Kidney (tissue), 14 donors: ENCODE data around the gene FHOD3. TPM values are rescaled to one million over a fixed set of nuclear protein-coding genes. Genes with fewer than 3 reads are reported as not detected.

Source experiments
- DNase-seq, 5 donors: peaks; one replicate each; pipeline ENCODE4 v3.0.0-alpha.2; 2013 to 2020
- FAIRE-seq: peaks from 2 replicates; lab custom pipeline; 2012; peaks lifted over from hg19 to GRCh38; lab: Jason Lieb, UNC
- H3K27ac ChIP-seq, 2 donors: one replicate each; pipeline ENCODE4 v1.7.0; 2013; ENCODE audit warnings: low read depth in 2 of 2, low read length in 2 of 2, inconsistent platforms in 1 of 2
- H3K27me3 ChIP-seq: one replicate; pipeline ENCODE4 v1.7.1; 2013; ENCODE audit warnings: low read length, inconsistent platforms; ENCODE audit not compliant: control insufficient read depth, insufficient read depth
- H3K36me3 ChIP-seq, 3 donors: one replicate each; pipeline versions ENCODE4 v1.7.0 to v1.7.1; 2013; ENCODE audit warnings: low read length in 3 of 3, control low read depth in 1 of 3, inconsistent platforms in 1 of 3; ENCODE audit not compliant: insufficient read depth in 3 of 3, control insufficient read depth in 2 of 3
- H3K4me1 ChIP-seq, 3 donors: one replicate each; pipeline versions ENCODE4 v1.7.0 to v1.7.1; 2013; ENCODE audit warnings: low read length in 3 of 3, inconsistent platforms in 1 of 3, low read depth in 1 of 3; ENCODE audit not compliant: control insufficient read depth in 2 of 3, insufficient read depth in 2 of 3
- H3K4me3 ChIP-seq, 3 donors: one replicate each; pipeline versions ENCODE4 v1.7.0 to v1.8.1; 2013; ENCODE audit warnings: low read length in 3 of 3, control low read depth in 1 of 3, inconsistent platforms in 1 of 3
- H3K9ac ChIP-seq, 3 donors: one replicate each; pipeline versions ENCODE4 v1.7.0 to v1.7.1; 2013; ENCODE audit warnings: low read length in 3 of 3, control low read depth in 1 of 3, inconsistent platforms in 1 of 3
- H3K9me3 ChIP-seq, 3 donors: one replicate each; pipeline versions ENCODE4 v1.7.0 to v1.7.1; 2013; ENCODE audit warnings: low read length in 3 of 3, control low read depth in 1 of 3, inconsistent platforms in 1 of 3; ENCODE audit not compliant: control insufficient read depth in 2 of 3, insufficient read depth in 1 of 3
- intact Hi-C: fragments of 100-400 bp; cut with DNase I; formaldehyde crosslinking; loops from one replicate; pipeline ENCODE4 v1.11.1; 2022
- polyA plus RNA-seq: library from polyadenylated mRNA; stranded (reverse); fragments of 350-450 nt; fragmentation: Illumina TruSeq; extraction: RNeasy Lipid Tissue Mini Kit (QIAGEN cat#74804); gene quantifications from one replicate; pipeline ENCODE4 v1.2.3, GENCODE V29; 2014; ENCODE audit warnings: low read depth, low replicate concordance; ENCODE audit not compliant: insufficient read depth
- total RNA-seq: library from RNA; stranded (reverse); fragmentation: NEBNext Ultra II Directional; extraction: Animal tissue kit (Norgen Biotek cat#: 25700); gene quantifications from one replicate; pipeline ENCODE4 v1.2.1, GENCODE V29; 2021
- TF ChIP-seq, protein P1 (sequence below): IDR thresholded peaks from 3 replicates; pipeline ENCODE4 v1.5.1; 2012; ENCODE audit warnings: mild to moderate bottlenecking, moderate library complexity, borderline replicate concordance; ENCODE audit not compliant: insufficient read depth; ENCODE audit errors: extremely low read depth
- donor health status: control.
- donor health status: control.
- donor health status: control.
- donor health status: control.
- donor health status: control.
- donor health status: DM: yes; HTN: yes; CAD: no.
- donor health status: Normal renal cell carcinoma (clear cell type).

Gene FHOD3
- total and polyA plus RNA-seq, 2 donors from 2014 or later: 21.5 to 28.0 TPM

DNA sequence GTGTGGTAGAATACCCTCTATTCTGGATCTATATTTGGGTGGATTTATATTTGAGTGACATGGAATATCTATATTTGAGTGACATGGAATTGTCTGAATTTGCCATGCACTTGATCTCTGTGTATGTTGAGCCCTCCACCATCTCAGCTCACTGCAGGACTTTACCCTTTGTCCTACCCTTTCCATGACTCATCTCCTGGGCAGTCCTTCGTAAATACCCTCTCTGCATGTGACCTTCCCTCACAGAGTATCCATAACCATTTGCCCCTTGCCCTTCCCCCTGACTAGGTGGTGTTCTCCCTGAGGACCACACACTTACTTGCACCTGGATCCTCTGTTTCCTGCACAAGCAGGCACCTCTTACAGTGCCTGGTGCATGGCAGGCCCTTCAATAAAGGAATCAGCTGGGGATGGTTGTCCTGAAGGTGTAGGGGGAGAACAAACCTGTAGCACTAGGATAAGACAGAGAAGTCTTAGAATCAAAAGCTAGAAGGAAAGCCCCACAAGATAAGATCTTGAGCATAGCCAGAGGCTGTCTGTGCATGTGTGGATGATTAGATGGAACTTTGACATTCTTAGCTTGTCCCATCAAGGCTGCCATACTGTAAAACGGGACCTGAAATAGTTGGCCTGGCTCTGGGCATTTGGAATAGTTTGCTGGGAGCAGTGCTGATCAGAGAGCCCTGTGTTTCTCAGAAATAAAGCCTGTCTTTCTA is 230.4 kb downstream of the FHOD3 start:
- H3K4me1 ChIP-seq: peaks cover 0 to 8% (median 0%) of the 10 kb centered on the region in 3 donors
- FAIRE-seq: no peak
- intact Hi-C loops: no loop called here
- DNase-seq: no peak
- TF ChIP-seq, protein P1, sequence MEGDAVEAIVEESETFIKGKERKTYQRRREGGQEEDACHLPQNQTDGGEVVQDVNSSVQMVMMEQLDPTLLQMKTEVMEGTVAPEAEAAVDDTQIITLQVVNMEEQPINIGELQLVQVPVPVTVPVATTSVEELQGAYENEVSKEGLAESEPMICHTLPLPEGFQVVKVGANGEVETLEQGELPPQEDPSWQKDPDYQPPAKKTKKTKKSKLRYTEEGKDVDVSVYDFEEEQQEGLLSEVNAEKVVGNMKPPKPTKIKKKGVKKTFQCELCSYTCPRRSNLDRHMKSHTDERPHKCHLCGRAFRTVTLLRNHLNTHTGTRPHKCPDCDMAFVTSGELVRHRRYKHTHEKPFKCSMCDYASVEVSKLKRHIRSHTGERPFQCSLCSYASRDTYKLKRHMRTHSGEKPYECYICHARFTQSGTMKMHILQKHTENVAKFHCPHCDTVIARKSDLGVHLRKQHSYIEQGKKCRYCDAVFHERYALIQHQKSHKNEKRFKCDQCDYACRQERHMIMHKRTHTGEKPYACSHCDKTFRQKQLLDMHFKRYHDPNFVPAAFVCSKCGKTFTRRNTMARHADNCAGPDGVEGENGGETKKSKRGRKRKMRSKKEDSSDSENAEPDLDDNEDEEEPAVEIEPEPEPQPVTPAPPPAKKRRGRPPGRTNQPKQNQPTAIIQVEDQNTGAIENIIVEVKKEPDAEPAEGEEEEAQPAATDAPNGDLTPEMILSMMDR: no peak
- H3K4me3 ChIP-seq: no peak overlapping the region
- H3K9ac ChIP-seq: no peak overlapping the region
- H3K27ac ChIP-seq: no peak overlapping the region
- no peaks in the 10 kb centered on the region for H3K9me3 ChIP-seq
- no peaks in the 10 kb centered on the region for H3K27me3 ChIP-seq
- H3K36me3 ChIP-seq: peaks cover 0 to 7% (median 0%) of the 10 kb centered on the region in 3 donors

DNA sequence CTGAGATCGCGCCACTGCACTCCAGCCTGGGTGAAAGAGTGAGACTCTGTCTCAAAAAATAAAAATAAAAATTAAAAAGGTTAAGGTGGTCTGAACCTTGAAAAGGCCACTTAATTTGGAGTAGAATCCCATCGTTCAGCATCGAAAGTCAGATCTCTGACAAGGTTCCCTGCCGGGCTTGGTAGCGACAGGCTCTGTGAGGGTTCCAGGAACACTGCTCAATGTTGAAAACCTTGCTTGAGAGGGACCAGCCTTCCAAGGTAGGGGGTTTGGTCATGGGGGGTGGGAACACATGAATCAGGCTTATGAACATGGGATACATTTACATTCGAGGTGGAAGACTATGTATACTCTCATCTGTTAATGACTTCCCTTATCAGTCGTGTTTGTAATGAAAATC is 232.2 kb downstream of the FHOD3 start:
- FAIRE-seq: no peak
- Histone ChIP-seq H3K4me3 (no peak overlapping the region), H3K9ac (no peak overlapping the region), H3K36me3 (peaks cover 0 to 7% (median 0%) of the 10 kb centered on the region in 3 donors), H3K27ac (no peak overlapping the region), H3K9me3 (no peaks in the 10 kb centered on the region), H3K4me1 (peaks cover 0 to 8% (median 0%) of the 10 kb centered on the region in 3 donors), H3K27me3 (no peaks in the 10 kb centered on the region)
- no peak for DNase-seq
- intact Hi-C loops: no loop called here
- TF ChIP-seq, protein P1: no peak

DNA sequence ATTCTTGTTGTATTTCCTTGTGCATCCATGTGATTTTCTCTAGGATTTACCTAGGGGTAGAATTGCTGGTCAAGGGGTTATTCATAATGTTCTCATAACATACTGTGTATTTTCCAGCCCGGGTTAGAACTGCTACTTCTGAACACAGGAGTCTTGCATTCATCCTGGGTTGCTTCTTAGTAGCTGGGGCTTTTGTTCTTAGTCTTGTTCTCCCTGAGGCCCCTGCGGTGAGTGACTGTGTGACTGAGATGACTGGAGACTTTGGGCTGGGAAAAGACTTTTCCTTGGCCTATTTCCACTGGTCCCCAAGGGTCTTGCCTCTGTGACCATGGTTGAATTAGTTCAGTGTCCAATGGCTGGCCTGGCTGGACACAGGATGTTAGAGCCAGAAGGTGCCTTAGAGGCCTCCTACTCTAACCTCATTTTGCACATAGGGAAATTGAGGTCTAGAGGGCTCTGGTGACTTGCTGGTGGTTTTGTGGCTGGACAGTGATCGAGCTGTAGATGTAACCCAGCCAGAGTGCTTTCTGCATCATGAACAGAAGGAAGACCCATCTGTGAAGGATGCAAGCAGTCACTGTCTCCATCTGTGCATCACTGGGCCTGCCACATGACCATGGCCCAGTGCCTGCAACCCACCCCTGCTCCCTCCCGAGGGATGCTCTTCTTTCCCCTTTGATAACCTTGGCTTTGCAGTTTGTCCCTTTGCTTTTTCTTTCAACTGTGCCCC is 233.3 kb downstream of the FHOD3 start:
- no peak overlapping the region for H3K9ac ChIP-seq
- intact Hi-C loops: no loop called here
- TF ChIP-seq, protein P1: no peak
- FAIRE-seq: no peak
- H3K4me1 ChIP-seq: peaks cover 0 to 8% (median 0%) of the 10 kb centered on the region in 3 donors
- no peak overlapping the region for H3K4me3 ChIP-seq
- no peak overlapping the region for H3K27ac ChIP-seq
- H3K36me3 ChIP-seq: peaks cover 0 to 7% (median 0%) of the 10 kb centered on the region in 3 donors
- no peaks in the 10 kb centered on the region for H3K9me3 ChIP-seq
- DNase-seq: no peak
- no peaks in the 10 kb centered on the region for H3K27me3 ChIP-seq
